Measurements from ENCODE around the gene DMD.
A peak's percentile ranks its signal among the peaks of the same experiment; 100 is the strongest.
"Not testable (repeated sequence)": the region's sequence is repeated elsewhere in the genome, so short reads cannot be mapped to it uniquely, and the experiment has no call there.

DMD gene

DNA sequence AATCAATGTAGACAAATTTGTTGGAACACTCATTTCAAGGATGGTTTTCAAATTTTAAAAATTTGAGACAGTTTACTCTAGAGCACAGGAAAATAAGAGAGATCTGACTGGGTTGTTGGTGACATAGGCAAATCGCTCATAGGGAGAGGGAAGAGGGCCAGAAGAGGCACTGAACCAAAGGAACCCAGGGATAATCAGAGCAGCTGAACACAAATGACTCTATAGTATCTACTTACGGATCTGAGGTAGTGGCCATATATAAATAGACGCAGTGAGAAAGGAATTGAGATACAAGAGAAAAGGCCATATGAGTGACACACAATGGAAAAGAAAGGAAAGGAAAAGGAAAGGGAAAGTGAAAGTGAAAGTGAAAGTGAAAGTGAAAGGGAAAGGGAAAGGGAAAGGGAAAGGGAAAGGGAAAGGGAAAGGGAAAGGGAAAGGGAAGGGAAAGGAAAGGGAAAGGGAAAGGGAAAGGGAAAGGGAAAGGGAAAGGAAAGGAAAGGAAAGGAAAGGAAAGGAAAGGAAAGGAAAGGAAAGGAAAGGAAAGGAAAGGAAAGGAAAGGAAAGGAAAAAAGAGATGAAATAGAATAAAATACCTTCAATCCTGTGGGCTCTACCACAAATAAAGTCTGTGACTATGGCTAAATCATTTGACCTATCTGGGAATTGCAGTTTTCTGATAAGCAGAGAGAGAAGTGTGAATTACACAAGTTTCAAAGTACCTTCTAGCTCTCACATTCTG lies 759.2 kb downstream of the DMD start:
- no peak for DNase-seq

DNA sequence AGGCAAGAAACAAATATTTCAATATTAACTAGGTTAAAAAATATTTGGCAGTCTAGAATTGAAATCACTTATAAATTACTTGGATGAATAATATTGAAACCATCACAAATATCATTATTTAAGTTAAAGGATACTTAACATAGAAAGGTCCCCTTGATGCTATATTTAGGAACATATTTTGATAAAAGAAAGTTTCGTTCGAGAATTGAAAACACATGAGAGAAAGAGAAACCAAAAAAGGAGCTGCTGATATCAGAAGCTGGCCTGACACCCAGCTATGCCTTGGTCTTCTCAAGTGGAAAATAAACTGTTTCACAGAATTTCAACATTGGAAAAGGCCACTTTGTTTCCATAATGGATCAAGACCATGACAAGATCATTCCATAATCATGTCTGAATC lies 762.4 kb downstream of the DMD start:
- no peak for DNase-seq

DNA sequence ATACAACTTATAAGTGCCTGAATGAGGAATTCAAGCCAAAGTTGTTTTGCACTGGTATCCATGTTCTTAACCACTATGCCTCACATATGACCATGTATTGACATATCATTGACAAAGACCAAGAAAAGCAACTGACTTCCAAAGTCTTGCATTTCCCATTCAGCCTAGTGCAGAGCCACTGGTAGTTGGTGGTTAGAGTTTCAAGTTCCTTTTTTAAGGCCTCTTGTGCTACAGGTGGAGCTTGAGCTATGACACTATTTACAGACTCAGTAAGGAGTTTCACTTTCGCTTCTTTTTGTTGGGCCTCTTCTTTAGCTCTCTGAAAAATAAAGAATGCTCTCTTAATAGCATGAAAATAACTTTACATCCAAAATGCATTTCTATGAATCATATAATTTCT lies 763.0 kb downstream of the DMD start:
- DNase-seq: no peak

DNA sequence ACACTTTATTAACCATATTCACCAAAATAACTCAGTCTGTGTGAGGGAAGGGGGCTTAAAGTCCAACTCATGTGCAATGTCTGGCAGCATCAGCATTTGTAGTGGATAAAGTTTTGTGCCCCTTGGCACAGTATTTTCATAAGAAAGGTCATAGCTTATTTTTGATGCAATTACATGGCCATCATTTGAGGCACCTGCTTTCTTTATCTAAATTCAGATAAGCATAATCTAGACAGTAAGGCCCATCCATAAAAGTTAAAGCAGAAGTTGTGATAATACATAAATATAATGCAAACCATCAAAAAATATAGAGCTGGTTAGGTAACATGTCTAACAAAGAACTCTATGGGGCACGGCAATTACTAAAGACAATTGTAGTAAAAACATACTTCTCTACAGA lies 763.7 kb downstream of the DMD start:
- no peak for DNase-seq

DNA sequence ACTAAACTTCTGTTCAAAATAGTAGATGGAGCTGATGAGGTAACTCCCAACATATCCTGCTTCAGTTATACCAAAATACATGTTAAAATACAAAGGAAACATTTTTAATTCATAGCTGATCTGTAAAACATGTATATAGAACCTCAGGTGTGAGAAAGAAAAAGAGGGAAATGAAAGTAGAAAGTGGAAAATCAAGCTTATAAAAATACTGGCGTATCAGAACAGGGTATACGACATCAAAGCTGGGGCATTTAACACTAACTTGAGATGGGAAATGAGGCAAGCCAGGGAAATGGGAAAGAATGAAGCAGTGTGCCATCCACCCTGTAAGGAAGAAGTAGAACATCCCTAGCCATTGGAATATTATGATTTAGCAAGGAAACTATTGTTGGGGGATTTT lies 767.5 kb downstream of the DMD start:
- DNase-seq: no peak

DNA sequence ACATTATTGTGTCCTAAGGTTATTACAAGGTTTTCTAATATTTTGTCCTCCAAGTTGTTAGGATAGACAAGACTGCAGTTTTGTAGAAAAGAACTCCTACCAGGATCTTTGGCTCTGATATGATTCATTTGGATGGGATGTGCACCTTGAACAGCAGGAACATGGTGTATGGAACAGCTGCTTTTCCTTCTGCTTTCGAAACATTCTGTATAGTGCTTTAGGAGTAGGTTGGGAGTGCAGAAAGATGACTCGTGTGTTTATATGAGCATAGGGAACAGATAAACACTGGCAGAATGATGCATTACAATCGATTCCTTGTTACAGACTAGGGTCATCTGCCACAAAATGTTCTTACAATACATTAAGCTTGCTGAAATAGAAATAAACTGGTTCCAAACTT lies 790.1 kb downstream of the DMD start:
- DNase-seq: no peak

DNA sequence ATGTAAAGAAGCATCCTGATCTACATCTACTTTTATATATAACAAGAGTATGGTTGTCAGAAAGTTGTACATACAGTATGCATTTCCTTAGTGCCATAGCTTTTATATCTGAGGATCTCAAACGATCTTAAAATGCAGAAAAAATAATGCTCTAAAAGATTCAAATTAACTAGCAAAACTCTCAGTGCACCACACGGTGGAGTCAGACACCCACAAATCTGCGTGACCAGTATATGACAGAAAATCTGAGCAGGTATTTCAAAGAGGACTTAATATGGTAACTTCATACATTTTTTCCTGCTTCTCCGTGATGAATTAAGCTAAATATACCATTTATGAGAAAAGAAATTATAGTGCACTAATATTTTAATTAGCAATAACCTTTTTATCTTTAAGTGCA lies 803.0 kb downstream of the DMD start:
- DNase-seq: peak; percentile 1

DNA sequence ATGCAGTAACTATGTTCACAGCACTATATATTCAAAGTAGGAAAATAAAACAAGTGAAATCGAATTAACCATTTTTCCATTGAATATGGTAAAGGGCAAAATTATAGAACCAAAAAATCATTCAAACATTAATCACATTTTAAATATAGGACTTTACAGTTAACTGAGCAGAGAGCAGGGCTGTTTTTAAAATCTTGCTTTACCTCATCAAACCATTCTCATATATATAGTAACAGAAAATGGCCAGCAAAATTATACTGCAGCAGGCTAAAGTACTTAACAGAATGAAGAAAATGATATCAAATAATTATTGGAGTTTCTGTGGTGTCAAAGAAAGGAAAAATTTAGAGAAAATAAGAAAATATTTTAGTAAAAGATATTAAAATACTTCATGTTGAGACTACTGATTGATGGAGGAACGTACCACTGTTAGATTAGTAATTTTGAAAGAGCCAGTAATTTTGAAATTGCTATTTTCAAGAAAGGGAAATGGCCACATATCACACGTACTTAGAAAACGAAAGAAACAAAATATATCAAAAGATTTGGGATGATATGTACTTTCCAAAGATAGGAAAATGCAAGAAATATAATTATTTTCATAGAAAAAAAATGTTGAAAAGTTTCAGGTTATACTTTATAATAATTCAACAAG lies 813.7 kb downstream of the DMD start:
- DNase-seq: no peak

DNA sequence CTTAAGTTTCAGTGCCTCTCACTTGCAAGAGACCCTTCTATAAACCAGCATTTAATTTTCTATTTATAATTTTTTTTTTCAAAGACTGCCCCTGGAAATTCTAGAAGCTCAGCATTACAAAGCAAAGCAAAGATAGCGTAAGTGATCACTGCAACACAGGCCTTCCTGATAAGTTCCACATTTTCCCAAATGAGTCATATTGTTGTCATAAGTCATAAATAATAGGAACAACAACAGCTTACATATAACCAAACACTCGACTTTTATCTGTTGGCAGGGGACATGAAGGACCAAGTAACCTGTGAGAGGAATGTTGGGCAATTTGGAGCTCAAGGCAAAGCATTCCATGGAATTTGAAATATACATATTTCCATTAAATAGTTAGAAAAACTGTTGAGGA lies 815.5 kb downstream of the DMD start:
- DNase-seq: no peak

DNA sequence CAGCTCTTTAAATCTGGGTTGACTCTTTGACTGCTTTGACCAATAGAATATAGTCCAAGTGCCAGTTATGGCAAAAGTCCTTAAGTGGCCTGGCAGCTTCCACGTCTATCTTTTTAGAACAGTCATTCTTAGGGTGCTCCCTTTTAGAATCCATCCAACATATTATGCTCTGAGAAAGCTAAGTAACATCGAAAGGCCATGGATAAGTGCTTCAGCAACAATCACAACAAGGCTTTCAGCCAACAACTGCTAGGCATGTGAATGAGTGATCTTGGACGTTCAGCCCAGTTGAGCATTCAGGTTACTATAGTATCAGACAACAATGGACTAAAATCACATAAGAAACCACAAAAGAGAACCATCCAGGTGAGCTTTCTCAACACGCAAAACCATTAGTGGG lies 818.7 kb downstream of the DMD start:
- no peak for DNase-seq

DNA sequence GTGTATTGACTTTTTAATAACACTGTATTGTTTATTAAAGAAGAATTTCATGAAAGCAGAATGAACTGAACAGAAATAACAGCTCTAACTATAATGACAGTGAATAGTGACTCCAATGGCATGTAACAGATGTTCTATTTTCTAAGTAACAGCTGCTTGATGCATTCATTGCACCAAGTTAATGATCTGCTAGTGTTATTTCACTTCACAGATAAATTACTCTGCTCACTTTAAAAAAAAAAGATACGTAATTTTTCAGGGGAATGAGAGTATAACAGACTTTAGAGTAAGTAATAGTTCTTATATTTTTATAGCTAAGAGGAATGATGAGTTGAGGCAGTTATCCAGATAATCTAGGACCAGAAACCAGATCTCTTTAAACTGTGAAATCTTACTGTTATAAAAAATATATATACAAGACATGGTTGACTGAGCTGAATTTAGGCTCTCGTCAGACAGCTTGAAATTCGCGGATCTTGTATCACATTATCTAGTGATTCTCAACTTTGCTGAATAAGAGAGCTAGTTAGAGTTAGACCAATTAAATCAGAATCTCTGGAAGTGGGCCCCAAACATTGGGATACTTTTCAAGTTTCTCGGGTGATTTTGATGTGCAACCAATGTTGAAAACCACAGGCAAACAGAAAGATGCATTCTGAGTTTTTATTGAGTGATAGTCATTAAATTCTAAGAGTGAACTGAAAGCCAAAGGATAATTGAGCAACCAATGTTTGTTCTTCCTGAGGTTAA lies 840.7 kb downstream of the DMD start:
- no peak for DNase-seq

DNA sequence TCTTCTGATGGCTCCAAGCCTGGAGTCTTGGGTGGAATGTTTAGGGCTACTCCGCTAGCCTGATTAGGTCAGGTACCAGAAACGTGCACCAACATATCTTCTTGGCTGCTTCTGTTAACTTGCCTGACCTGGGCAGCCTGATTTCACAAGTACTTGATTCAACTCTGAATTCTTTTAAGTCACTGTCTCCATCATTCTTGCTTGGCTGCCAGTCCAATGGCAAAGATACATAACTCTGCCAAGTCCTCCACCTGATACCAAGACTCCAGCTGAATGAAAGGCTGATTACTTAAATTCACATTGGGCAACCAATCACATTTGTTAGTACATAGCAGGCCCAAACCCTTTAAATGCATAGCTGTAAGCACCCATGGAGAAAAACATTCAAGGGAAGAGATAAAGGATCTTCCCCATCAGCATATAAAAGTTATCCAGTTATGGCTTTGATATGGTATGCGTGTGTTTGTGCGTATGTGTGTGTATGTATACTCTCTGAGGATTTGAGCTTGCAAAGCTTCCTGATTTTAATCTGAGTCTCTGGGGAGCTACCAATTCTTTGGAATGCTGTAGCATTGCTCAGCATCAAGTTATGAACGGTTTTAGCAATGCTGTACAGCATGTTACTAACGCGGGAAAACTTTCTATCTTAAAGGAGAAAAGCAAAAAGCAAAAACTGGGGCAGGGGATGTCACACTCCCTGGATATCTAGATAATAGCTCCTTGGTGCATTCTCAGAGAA lies 917.2 kb downstream of the DMD start:
- no peak for DNase-seq

DNA sequence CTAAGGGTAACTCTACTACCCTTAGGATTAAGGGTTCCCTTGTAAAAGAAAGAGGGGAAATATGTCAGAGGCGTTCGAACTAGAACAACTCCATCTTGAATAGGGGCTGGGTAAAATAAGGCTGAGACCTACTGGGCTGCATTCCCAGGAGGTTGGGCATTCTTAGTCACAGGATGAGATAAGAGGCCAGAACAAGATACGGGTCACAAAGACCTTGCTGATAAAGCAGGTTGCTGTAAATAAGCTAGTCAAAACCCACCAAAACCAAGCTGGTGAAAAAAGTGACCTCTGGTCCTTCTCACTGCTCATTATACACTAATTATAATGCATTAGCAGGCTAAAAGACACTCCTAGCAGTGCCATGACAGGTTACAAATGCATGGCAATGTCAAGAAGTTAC lies 922.0 kb downstream of the DMD start:
- DNase-seq: no peak

DNA sequence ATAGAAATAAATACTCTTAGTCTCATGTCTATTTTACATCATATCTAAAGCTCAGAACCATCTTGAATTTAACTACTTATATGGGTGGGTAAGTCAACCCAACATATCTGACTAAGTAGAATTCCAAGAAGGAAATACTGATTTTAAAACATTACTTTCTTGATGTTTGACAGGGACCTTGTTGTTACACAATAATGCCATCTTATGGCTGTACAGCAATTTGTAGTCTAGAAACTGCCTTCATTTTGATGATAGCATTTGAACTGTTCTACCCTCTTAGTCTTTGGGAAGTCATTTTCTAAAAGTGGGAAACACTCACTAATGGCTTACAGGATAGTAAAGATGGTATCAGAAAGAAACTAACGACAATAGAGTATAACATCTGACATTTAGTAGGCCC lies 929.5 kb downstream of the DMD start:
- DNase-seq: no peak

DNA sequence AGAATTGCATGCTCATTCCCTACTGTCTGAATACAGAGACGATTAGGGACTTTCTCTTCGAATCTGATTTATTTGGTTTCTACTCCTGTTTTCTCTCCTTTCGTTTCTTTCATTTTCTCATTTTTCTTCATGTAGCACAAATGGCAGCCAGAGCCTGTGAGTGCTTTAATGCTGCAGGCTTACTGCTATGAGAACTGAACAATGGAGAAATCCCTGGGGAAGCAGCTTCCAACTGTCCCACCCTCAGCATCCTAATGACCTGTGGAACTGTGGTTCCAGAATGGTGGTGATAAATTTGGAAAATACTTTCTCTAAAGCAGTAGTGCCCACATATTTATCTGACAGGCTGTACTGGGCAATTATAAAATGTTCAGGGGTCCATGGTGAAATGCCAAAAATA lies 930.4 kb downstream of the DMD start:
- no peak for DNase-seq

DNA sequence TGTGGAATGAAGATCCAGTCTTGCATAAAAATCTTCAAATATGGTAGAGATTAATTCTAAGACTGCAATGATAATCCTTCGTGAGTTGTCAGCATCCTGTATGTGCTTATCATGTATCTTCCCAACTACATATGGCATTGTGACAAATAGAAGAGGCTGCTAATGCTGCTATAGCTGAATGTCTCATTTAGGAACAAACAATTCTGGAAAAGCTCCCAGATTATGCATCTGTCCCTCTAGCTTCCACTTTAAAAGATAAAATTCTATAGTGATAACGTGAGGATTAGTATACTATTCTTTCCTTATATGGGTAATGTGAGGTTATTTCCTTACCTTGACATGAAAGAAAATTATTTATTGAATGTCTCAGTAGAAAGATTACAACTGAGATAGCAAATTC lies 930.9 kb downstream of the DMD start:
- no peak for DNase-seq

DNA sequence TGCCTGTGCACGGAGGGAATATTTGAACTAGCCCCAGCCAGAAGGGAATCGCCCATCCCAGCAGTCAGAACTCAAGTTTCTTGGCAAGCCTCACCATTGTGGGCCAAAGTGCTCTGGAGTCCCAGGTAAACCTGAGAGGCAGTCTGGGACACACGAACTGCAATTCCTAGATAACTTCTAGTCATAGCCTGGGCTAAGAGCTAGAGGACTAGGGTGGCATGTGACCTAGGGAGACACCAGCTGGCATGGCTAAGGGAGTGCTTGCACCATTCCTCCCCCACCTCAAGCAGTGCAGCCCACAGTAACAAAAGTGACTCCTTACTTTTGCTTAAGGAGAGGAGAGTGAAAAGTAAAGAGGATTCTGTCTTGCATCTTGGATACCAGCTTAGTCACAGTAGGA lies 935.2 kb downstream of the DMD start:
- DNase-seq: no peak

DNA sequence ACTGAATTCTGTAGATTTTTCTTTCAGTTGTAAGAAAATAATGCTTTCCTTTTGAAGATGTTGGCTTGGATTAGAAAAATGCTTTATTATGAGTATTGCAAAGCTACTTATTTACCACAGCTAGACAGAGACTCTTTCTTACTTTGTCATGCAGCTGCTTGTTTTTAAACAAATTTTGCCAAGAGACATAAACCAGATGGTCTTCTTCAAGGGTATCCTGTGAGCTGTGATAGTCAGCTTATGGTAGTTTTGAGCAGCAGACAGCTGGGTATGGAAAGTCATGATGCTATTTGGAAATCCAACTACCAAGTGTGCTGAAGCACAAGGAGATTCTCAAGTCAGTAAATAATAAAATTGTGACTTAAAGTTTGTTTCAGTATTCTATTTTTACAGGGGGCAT lies 941.5 kb downstream of the DMD start:
- no peak for DNase-seq

DNA sequence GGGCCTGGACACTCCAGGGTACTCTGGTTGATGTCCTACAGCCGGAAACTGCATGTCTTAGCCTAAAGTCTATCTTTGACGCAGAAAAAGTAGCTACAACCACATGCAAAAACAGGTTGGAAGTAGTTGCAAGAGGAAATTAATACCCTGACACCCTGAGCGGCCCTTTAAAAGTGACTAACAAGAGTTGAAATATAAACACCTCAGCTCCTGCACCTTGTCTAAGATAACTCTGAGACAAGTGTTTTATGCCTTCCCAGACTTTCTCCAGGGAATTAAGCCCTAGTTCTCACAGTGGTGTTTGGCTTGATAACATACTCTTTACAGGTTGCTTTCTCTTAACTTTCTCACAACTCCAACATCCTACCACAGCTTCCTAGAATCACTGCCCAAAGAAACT lies 943.1 kb downstream of the DMD start:
- no peak for DNase-seq

DNA sequence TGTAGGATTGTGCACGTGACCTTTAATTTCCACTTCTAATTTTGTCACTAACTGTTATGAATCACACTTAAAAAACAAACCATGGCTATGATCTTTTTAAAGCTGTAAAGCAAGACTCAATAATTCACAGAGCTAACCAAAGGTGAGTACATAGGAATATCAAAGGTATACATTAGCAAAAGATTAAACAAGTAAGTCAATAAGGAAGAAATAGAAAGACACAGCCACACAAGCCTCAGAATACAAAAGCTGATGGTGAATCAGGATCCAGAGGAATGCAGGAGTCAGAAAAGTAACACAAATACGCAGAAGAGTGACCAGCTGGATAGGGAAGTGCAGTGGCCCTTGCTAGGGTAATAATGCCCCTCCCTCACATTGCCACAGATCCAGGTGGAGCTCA lies 943.6 kb downstream of the DMD start:
- no peak for DNase-seq

DNA sequence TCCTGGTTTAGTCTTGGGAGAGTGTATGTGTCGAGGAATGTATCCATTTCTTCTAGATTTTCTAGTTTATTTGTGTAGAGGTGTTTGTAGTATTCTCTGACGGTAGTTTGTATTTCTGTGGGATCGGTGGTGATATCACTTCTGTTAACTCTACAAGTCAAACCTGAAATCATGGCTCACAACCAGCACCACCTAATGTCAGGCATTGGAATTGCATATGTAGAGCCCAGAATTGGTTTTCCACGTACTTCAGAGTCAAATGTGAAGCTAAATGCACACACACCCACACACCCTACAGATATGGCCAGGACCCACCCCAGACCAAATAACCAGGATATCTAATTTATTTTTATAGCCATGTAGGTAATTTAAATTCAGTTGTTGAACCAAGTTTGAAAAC lies 964.7 kb downstream of the DMD start:
- not testable (repeated sequence) for DNase-seq

DNA sequence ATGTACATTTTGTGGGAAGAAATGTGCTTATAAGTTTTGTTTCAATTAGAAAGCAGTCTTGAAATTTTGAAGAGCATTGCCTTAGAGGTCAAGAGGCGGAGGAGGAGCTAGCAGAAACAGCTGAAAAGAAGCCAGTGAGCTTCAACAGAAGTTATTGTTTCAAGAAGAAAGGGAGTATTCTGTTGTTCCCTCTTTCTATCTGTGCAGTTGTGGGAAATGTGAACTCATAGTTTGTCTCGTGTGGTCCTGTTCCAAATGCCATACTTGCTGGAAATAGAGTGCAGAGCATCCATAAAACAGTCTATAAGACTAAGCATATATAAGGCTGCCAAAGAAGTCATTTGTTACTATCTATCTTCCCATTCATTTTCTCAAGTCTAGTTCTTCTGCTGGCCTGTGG lies 1015.7 kb downstream of the DMD start:
- no peak for DNase-seq

DNA sequence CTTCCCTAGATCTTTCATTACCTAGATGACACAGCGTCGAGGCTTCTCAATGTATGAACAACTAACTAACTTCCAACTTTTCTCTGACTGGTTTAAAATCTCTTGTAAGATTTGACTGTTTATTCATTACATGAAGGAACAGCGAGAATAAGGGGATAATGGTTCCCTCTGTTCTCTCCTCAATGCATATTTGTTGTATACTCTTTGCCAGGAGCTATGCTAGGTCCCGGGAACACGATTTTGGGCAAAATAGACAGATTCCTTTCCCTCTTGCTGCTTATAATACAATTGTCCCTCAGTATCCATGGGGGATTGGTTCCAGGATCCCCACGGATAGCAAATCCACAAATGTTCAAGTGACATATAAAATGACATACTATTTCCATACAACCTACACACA lies 1020.0 kb downstream of the DMD start:
- no peak for DNase-seq

DNA sequence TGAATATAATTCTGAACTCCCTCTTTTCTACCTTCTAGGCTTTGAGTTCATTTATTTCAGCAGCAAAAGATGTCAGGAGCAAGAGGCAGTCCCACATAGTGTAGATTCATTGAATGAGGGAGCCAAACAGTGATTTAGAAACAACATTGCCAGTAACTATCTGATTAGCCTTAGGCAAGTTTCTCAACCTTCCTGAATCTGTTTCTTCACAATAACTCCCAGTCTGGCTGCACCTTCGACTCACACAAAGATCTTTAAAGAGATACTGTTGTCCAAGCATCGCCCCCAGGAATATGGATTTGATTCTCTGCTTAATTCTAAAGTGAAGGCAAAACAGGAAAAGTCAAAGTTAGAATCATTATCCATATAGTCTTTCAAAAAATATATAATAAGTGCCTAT lies 1026.2 kb downstream of the DMD start:
- no peak for DNase-seq

Measured in stimulated activated CD4-positive, alpha-beta T cell treated with anti-CD3 and anti-CD28 coated beads, Interleukin-4, amount 100 ng/mL, for 1 hour (primary cell).